GM23338 (cell line): ENCODE measurements around the gene CFHR3. TPM values are rescaled to one million over a fixed set of nuclear protein-coding genes. Genes with fewer than 3 reads are reported as not detected.
A peak's percentile ranks its signal among the peaks of the same experiment; 100 is the strongest.

Experiments
- ATAC-seq: fragments of 200-7000 bp; cut with Tn5 transposase; 3 replicates; pipeline ENCODE4 v1.9.1; 2020
- DNase-seq: peaks from one replicate; pipeline ENCODE4 v3.0.0-alpha.2; 2015; ENCODE audit warnings: low spot score
- H2AFZ ChIP-seq: fragments of 200-600 bp; sonication (generic); 2 replicates; pipeline ENCODE4 v1.8.0; 2016; ENCODE audit warnings: antibody characterized with exemption, mild to moderate bottlenecking, moderate library complexity
- H3F3A ChIP-seq: fragments of 200-600 bp; sonication (generic); replicated peaks from 2 replicates; pipeline ENCODE4 v1.8.0; 2017; ENCODE audit warnings: antibody characterized with exemption, mixed run types, low read depth
- H3K27ac ChIP-seq: fragments of 200-600 bp; sonication (generic); 2 replicates; pipeline ENCODE4 v1.6.1; 2016; ENCODE audit warnings: low read depth
- H3K27me3 ChIP-seq: fragments of 200-600 bp; sonication (generic); 2 replicates; pipeline ENCODE4 v1.8.0; 2016; ENCODE audit warnings: mild to moderate bottlenecking, mixed run types, moderate library complexity; ENCODE audit not compliant: insufficient read depth
- H3K36me3 ChIP-seq: fragments of 200-600 bp; sonication (generic); 2 replicates; pipeline ENCODE4 v1.8.0; 2016; ENCODE audit warnings: mild to moderate bottlenecking; ENCODE audit not compliant: insufficient read depth
- H3K4me1 ChIP-seq: fragments of 200-600 bp; sonication (generic); 2 replicates; pipeline ENCODE4 v1.8.0; 2016; ENCODE audit warnings: mild to moderate bottlenecking, moderate library complexity; ENCODE audit not compliant: insufficient read depth
- H3K4me2 ChIP-seq: fragments of 200-600 bp; sonication (generic); 2 replicates; pipeline ENCODE4 v1.7.1; 2017; ENCODE audit warnings: mixed run types
- H3K4me3 ChIP-seq: fragments of 200-600 bp; sonication (generic); 2 replicates; pipeline ENCODE4 v1.6.1; 2016; ENCODE audit warnings: mixed run types
- H3K79me2 ChIP-seq: fragments of 200-600 bp; sonication (generic); replicated peaks from 2 replicates; pipeline ENCODE4 v1.8.0; 2017; ENCODE audit warnings: mild to moderate bottlenecking; ENCODE audit not compliant: insufficient read depth
- H3K9me2 ChIP-seq: fragments of 200-600 bp; sonication (generic); 2 replicates; pipeline ENCODE4 v1.8.0; 2017; ENCODE audit not compliant: insufficient read depth
- H4K20me1 ChIP-seq: fragments of 200-600 bp; sonication (generic); replicated peaks from 2 replicates; pipeline ENCODE4 v1.8.0; 2017; ENCODE audit warnings: mild to moderate bottlenecking; ENCODE audit not compliant: insufficient read depth
- H3K27ac Mint-ChIP-seq: 2 replicates; pipeline ENCODE4 v1.8.0; 2020; ENCODE audit warnings: inconsistent platforms, mild to moderate bottlenecking, moderate library complexity, mixed read lengths
- H3K27me3 Mint-ChIP-seq: 3 replicates; pipeline ENCODE4 v1.8.0; 2022; ENCODE audit warnings: low read depth, mild to moderate bottlenecking, moderate library complexity, mixed read lengths, inconsistent platforms; ENCODE audit not compliant: insufficient read depth, poor library complexity
- H3K36me3 Mint-ChIP-seq: 3 replicates; pipeline ENCODE4 v1.8.0; 2021; ENCODE audit warnings: low read depth, mild to moderate bottlenecking, inconsistent platforms, moderate library complexity, mixed read lengths
- H3K4me1 Mint-ChIP-seq: 3 replicates; pipeline ENCODE4 v1.8.0; 2020; ENCODE audit warnings: mild to moderate bottlenecking, inconsistent platforms, mixed read lengths
- H3K4me3 Mint-ChIP-seq: 3 replicates; pipeline ENCODE4 v1.8.0; 2021; ENCODE audit warnings: moderate library complexity, mild to moderate bottlenecking, inconsistent platforms, mixed read lengths
- H3K9me3 Mint-ChIP-seq: 3 replicates; pipeline ENCODE4 v1.8.0; 2020; ENCODE audit warnings: moderate library complexity, mild to moderate bottlenecking, inconsistent platforms, mixed read lengths
- CREB1 ChIP-seq: fragments of 250-450 bp; sonication (Bioruptor Pico); IDR thresholded peaks from 2 replicates; pipeline ENCODE4 v1.5.0; 2020; ENCODE audit warnings: low read depth, mild to moderate bottlenecking, moderate library complexity
- ETS1 ChIP-seq: IDR thresholded peaks from 2 replicates; pipeline ENCODE4 v1.6.1; 2016; ENCODE audit warnings: antibody characterized with exemption
- EZH2 ChIP-seq: fragments of 200-600 bp; sonication (generic); IDR thresholded peaks from one replicate; pipeline ENCODE4 v1.8.0; 2017; ENCODE audit warnings: antibody characterized with exemption, mild to moderate bottlenecking, low read depth; ENCODE audit not compliant: unreplicated experiment
- EZH2phosphoT487 ChIP-seq: fragments of 200-600 bp; sonication (generic); IDR thresholded peaks from one replicate; pipeline ENCODE4 v1.8.1; 2018; ENCODE audit warnings: antibody characterized with exemption; ENCODE audit not compliant: unreplicated experiment
- JUNB ChIP-seq: IDR thresholded peaks from one replicate; pipeline ENCODE4 v1.6.1; 2016; ENCODE audit warnings: antibody characterized with exemption; ENCODE audit not compliant: unreplicated experiment
- NANOG ChIP-seq: IDR thresholded peaks from 2 replicates; pipeline ENCODE4 v1.6.1; 2016; ENCODE audit warnings: antibody characterized with exemption, borderline replicate concordance
- POLR2AphosphoS5 ChIP-seq: IDR thresholded peaks from 2 replicates; pipeline ENCODE4 v1.6.1; 2016; ENCODE audit warnings: antibody characterized with exemption, low read depth
- REST ChIP-seq: IDR thresholded peaks from one replicate; pipeline ENCODE4 v1.6.1; 2018; ENCODE audit warnings: antibody characterized with exemption; ENCODE audit not compliant: unreplicated experiment
- STAT1 ChIP-seq: IDR thresholded peaks from one replicate; pipeline ENCODE4 v1.6.1; 2016; ENCODE audit warnings: antibody characterized with exemption; ENCODE audit not compliant: unreplicated experiment
- ZNF462 ChIP-seq: fragments of 250-450 bp; sonication (Bioruptor Pico); IDR thresholded peaks from 2 replicates; pipeline ENCODE4 v1.5.0; 2020; ENCODE audit warnings: mild to moderate bottlenecking, moderate library complexity
- polyA plus RNA-seq: library from polyadenylated mRNA; unstranded; fragments of >200 nt; fragmentation: Nextera tagmentation; extraction: Ambion mirVana; gene quantifications from 2 replicates; pipeline ENCODE4 v1.2.1, GENCODE V29; 2016
- total RNA-seq: library from RNA; depleted of rRNA; stranded (reverse); fragments of >200 nt; shearing (Covaris generic); gene quantifications from 2 replicates; pipeline ENCODE4 v1.2.3, GENCODE V29; 2014

Gene CFHR3
- total and polyA plus RNA-seq, 2 experiments from 2014 or later: 0.17 to 2.2 TPM

GRCh38 chr1:196734006-196734405 is 40.6 kb upstream of the CFHR3 start:
- TF ChIP-seq JUNB (no peak), ZNF462 (no peak), NANOG (no peak)
- no peaks in the 10 kb centered on the region for H4K20me1 ChIP-seq
- Mint-ChIP-seq H3K27me3 (peaks cover 2% of the 10 kb centered on the region), H3K27ac (no peak overlapping the region), H3K4me1 (peaks cover 3% of the 10 kb centered on the region; the same call in 1 of the 3 replicates), H3K4me3 (no peak overlapping the region), H3K36me3 (peaks cover 7% of the 10 kb centered on the region; the same call in 1 of the 3 replicates), H3K9me3 (peaks cover 13% of the 10 kb centered on the region)
- no peak for ATAC-seq
- H3K9me2 ChIP-seq: no peaks in the 10 kb centered on the region
- DNase-seq: no peak
- no peak overlapping the region for H3K4me3 ChIP-seq
- no peaks in the 10 kb centered on the region for H3K79me2 ChIP-seq
- no peaks in the 10 kb centered on the region for H3K36me3 ChIP-seq
- no peaks in the 10 kb centered on the region for H3F3A ChIP-seq
- H3K27me3 ChIP-seq: no peaks in the 10 kb centered on the region
- H2AFZ ChIP-seq: peak overlapping the region; percentile 72
- no peaks in the 10 kb centered on the region for H3K4me1 ChIP-seq
- no peak overlapping the region for H3K27ac ChIP-seq
- no peak overlapping the region for H3K4me2 ChIP-seq

GRCh38 chr1:196734460-196734859 is 40.2 kb upstream of the CFHR3 start:
- Histone ChIP-seq H3K79me2 (no peaks in the 10 kb centered on the region), H3K27ac (no peak overlapping the region), H3K4me3 (no peak overlapping the region), H3K36me3 (no peaks in the 10 kb centered on the region), H3K4me2 (no peak overlapping the region), H3K9me2 (no peaks in the 10 kb centered on the region), H3K4me1 (no peaks in the 10 kb centered on the region), H4K20me1 (no peaks in the 10 kb centered on the region), H3K27me3 (no peaks in the 10 kb centered on the region), H2AFZ (peak overlapping the region; percentile 72), H3F3A (no peaks in the 10 kb centered on the region)
- DNase-seq (no peak), ATAC-seq (no peak)
- Mint-ChIP-seq H3K36me3 (peaks cover 11% of the 10 kb centered on the region; the same call in 2 of the 3 replicates), H3K27ac (no peak overlapping the region), H3K4me3 (no peak overlapping the region), H3K27me3 (peaks cover 2% of the 10 kb centered on the region), H3K4me1 (peaks cover 3% of the 10 kb centered on the region; the same call in 1 of the 3 replicates), H3K9me3 (peaks cover 18% of the 10 kb centered on the region)
- TF ChIP-seq NANOG (no peak), STAT1 (no peak), EZH2 (no peak), CREB1 (CRISPR knock-in tag) (no peak), EZH2phosphoT487 (no peak), ETS1 (no peak), JUNB (no peak), POLR2AphosphoS5 (no peak), REST (no peak)
